ENCODE measurements around the gene PRRT1B.

PRRT1B gene

GRCh38 chr9:131554843-131555351 is 9.6 kb downstream of the PRRT1B start:
- H3K27ac ChIP-seq = no peak overlapping the region
- no peak for TF ChIP-seq CTCF (conservative IDR thresholded peaks at IDR 0.05)

- no peak for TF ChIP-seq CTCF (conservative IDR thresholded peaks at IDR 0.05)
- H3K27ac ChIP-seq = no peak overlapping the region
Measured at GRCh38 chr9:131555841-131556673, 10.7 kb downstream of the PRRT1B start.

DNA sequence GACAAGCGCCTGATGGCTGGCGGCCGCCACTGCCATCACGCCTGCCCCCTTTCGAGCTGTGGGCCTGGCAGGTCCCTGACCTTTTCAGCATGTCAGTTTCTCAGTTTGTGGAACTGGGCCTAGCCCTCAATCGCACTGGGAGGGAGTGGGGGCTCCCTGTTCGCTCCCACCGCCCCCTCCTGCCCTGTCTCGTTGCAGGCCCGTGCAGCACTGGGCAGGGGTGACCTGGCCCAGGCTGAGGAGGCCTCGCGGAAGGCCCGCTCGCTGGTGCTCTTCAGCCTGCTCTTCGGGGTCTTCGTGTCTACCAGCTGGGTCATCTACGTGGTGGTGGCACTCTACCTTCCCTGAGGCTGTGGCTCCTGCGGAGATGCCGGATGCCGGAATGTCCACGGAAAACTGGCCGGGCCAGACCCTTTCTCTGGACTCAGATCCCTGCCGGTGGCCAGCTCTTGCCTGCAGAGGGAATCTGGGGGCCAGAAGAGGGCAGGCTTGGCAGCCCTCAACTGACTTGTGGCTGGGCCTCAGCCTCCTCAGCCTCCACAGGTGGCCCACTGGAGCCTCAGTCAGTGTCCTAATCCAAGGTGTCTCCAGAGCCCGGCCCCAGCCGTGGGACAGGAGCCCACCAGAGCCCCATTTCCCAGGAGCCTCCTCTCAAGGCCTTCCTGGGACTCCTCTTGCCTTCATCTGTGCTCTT is 12.7 kb downstream of the PRRT1B start:
- no peak overlapping the region for H3K27ac ChIP-seq
- TF ChIP-seq CTCF (conservative IDR thresholded peaks at IDR 0.05) = no peak

GRCh38 chr9:131559421-131560000 is 14.2 kb downstream of the PRRT1B start:
- peak; percentile 29; the same call in 1 of the 2 replicates for TF ChIP-seq CTCF (conservative IDR thresholded peaks at IDR 0.05)
- H3K27ac ChIP-seq = no peak overlapping the region

DNA sequence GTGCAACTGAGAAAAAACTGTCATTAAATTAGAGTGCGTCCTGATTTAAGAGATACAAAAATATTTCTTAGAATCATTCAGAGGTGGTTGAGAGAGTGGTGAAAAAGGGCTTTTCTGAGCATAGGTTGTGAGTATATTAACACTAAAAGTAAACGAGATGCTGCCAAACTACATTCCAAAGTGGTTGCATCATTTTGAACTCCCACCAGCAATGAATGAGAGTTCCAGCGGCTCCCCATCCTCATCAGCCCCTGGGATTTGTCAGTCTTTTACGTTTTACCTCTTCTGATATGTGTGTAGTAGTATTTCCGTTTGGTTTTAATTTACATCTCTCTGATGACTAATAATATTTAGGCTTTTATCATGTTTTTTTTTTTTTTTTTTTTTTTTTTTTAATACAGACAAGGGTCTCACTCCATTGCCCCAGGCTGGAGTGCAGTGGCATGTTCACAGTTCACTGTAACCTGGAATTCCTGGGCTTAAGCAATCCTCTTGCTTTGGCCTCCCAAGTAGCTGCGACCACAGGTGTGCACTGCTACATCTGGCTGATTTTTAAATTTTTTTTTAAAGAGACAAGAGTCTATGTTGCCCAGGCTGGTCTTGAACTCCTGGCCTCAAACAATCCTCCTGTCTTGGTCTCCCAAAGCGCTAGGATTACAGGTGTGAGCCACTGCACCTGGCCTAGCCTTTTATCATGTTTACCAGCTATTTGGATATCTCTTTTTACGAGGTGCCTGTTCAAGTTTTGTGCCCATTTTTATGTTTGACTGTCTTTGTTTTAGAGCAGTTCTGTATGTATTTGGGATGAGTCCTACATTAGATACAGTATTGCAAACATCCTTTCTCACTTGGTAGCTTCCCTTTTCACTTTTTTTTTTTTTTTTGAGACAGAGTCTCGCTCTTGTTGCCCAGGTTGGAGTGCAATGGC is 17.0 kb downstream of the PRRT1B start:
- H3K27ac ChIP-seq = no peak overlapping the region

DNA sequence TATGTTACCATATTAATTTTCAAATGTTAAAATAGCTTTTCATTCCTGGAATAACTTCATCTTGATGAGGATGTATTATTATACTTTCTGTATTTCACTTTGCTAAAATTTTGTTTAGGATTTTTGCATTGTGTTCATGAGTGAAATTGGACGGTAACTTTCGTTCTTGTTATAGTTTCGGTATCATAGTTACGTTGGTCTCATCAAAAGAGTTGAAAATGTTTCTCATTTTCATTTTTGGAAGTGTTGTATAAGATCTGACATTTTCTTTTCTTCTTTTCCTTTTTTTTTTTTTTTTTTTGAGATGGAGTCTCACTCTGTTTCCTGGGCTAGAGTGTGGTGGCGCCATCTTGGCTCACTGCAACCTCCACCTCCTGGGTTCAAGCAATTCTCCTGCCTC is 20.0 kb downstream of the PRRT1B start:
- TF ChIP-seq CTCF (conservative IDR thresholded peaks at IDR 0.05) = no peak
- H3K27ac ChIP-seq = no peak overlapping the region

More for the DNA sequence above, 17.0 kb downstream of the PRRT1B start:
- TF ChIP-seq CTCF (conservative IDR thresholded peaks at IDR 0.05) = no peak
